Measurements from ENCODE around the gene ASNSD1. TPM values are rescaled to one million over a fixed set of nuclear protein-coding genes. Genes with fewer than 3 reads are reported as not detected.
"Not testable (repeated sequence)": the region's sequence is repeated elsewhere in the genome, so short reads cannot be mapped to it uniquely, and the experiment has no call there.

Gene ASNSD1
- total RNA-seq, 1 donor from 2014 or later, result 38.5 TPM

DNA sequence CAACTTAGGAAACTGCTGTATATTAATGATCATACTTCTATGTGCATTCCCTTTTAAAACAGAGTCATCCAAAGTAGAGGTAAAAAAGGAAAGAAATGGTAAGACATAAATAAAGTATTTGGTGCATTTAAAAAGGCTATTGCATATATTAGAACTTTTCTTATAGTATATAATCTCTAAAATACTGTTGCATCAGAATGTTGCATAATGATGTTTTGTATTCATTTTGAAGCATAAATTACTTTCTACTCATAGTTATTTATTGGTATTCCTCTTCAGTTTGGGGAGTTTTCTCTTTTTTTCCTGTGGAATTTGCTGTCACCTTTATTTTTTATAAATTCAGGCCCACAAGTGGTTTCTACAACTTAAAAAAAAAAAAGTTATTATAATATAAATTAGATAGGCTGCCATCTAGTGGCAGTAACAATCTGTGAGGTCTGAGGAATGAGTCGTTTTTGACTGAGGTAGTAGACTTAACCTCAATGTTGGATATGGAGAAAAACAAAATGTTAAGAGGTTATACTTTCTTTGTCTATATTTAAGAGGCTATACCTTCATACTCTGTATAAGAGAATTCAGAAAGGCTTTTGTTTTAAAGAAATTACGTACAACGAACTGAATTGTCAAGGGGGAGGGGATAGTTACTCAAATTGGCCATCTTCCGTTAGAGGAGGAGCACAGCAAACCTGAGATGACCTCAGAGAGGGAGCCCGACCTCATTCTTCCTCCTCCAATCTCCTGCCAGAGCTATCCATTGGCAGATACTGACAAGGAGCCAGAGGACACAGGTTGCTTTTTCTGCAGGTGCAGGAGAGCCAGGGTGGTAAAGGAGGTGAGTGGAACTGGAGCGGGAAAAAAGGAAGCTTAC lies 37.0 kb downstream of the ASNSD1 start:
- Mint-ChIP-seq H3K4me3 (no peak overlapping the region), H3K27ac (no peak overlapping the region)

DNA sequence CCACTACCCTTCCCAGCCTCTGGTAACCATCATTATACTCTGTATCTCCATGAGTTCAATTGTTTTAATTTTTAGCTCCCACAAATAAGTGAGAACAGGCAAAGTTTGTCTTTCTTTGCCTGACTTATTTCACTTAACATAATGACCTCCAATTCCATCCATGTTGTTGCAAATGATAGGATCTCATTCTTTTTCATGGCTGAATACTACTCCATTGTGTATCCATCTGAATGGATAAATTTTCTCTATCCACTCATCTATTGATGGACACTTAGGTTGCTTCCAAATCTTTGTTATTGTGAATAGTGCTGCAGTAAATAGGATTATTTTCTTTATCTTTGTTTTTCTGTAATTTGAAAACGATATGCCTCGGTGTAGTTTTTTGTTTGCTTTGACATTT lies 39.4 kb downstream of the ASNSD1 start:
- Mint-ChIP-seq H3K4me1 (ENCODE audit: unreplicated experiment) (no peaks in the 10 kb centered on the region), H3K27ac (no peak overlapping the region), H3K27me3 (no peaks in the 10 kb centered on the region), H3K4me3 (no peak overlapping the region), H3K36me3 (no peaks in the 10 kb centered on the region), H3K9me3 (no peaks in the 10 kb centered on the region)
- TF ChIP-seq, protein P1, sequence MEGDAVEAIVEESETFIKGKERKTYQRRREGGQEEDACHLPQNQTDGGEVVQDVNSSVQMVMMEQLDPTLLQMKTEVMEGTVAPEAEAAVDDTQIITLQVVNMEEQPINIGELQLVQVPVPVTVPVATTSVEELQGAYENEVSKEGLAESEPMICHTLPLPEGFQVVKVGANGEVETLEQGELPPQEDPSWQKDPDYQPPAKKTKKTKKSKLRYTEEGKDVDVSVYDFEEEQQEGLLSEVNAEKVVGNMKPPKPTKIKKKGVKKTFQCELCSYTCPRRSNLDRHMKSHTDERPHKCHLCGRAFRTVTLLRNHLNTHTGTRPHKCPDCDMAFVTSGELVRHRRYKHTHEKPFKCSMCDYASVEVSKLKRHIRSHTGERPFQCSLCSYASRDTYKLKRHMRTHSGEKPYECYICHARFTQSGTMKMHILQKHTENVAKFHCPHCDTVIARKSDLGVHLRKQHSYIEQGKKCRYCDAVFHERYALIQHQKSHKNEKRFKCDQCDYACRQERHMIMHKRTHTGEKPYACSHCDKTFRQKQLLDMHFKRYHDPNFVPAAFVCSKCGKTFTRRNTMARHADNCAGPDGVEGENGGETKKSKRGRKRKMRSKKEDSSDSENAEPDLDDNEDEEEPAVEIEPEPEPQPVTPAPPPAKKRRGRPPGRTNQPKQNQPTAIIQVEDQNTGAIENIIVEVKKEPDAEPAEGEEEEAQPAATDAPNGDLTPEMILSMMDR (conservative IDR thresholded peaks at IDR 0.05), result no peak
- DNase-seq (ENCODE audit: extremely low spot score, unreplicated experiment), result no peak

More for the DNA sequence above, 37.0 kb downstream of the ASNSD1 start:
- H3K27me3 Mint-ChIP-seq, result no peaks in the 10 kb centered on the region
- TF ChIP-seq, protein P1 (conservative IDR thresholded peaks at IDR 0.05), result peak; percentile 82
- no peaks in the 10 kb centered on the region for H3K9me3 Mint-ChIP-seq
- no peaks in the 10 kb centered on the region for H3K36me3 Mint-ChIP-seq
- DNase-seq (ENCODE audit: extremely low spot score, unreplicated experiment), result no peak
- no peaks in the 10 kb centered on the region for H3K4me1 Mint-ChIP-seq (ENCODE audit: unreplicated experiment)

DNA sequence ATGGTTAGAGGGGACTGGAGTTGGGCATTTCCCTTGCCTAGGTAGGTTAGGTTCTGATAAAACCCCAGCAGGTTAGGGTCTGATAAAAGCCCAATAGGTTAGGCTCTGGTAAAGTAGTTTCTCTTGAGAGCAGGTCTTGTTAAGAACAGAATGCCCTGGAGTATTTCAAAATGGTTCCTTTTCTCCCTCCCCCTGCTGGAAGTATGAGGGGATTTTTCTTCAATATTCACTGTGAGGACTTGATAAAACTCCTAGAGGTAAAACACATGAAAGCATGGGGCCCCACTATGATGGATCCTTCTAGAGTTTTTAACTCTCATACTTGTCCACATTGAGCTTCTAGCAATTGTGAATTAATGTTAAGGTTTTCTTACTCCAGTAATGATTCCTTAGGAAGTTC lies 40.8 kb downstream of the ASNSD1 start:
- Mint-ChIP-seq H3K27me3 (no peaks in the 10 kb centered on the region), H3K4me3 (no peak overlapping the region), H3K9me3 (no peaks in the 10 kb centered on the region), H3K4me1 (ENCODE audit: unreplicated experiment) (no peaks in the 10 kb centered on the region), H3K36me3 (no peaks in the 10 kb centered on the region), H3K27ac (no peak overlapping the region)
- TF ChIP-seq, protein P1 (conservative IDR thresholded peaks at IDR 0.05), result peak; percentile 42
- DNase-seq (ENCODE audit: extremely low spot score, unreplicated experiment), result no peak

DNA sequence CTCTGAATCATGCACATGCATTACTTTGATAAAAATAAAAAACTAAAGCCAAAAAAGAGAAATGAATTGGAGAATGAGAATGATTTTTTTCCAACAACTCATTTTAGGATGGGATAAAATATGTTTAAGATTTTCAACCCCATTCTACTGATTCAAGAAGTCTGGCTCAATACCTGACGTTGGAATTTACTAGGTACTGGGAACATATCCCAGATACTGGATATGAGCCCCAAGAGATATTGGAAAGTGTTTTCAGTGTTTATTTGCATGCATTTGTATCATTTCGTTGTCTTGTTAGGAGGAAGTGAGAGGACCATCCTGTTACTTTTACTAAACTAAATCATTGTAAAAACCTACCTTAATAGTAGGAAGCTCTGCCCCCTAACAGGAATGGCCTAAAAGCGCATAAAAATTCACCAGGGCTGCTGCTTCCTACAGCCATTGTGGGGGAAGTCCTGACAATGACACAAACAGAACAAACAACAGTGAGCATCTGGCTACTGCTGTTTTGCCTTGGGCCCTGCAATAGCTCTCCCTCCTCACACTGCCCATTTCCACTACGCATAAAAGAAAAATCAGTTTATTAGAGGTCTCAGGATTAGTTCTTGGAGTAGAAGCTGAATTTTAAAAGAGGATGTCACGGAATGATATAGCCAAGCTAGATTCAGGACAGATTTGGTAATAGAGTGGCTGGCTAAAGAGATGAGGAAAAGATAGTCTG lies 48.4 kb downstream of the ASNSD1 start:
- Mint-ChIP-seq H3K27me3 (no peaks in the 10 kb centered on the region), H3K9me3 (no peaks in the 10 kb centered on the region), H3K4me1 (ENCODE audit: unreplicated experiment) (no peaks in the 10 kb centered on the region), H3K4me3 (no peak overlapping the region), H3K27ac (no peak overlapping the region), H3K36me3 (no peaks in the 10 kb centered on the region)
- no peak for DNase-seq (ENCODE audit: extremely low spot score, unreplicated experiment)
- TF ChIP-seq, protein P1 (conservative IDR thresholded peaks at IDR 0.05), result no peak

DNA sequence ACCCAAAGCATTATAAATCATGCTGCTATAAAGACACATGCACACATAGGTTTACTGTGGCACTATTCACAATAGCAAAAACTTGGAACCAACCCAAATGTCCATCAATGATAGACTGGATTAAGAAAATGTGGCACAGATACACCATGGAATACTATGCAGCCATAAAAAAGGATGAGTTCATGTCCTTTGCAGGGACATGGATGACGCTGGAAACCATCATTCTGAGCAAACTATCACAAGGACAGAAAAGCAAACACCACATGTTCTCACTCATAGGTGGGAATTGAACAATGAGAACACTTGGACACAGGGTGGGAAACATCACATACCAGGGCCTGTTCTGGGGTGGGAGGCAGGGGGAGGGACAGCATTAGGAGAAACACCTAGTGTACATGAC lies 56.3 kb downstream of the ASNSD1 start:
- not testable (repeated sequence) for H3K4me1 Mint-ChIP-seq (ENCODE audit: unreplicated experiment); H3K4me3 Mint-ChIP-seq; H3K9me3 Mint-ChIP-seq; H3K36me3 Mint-ChIP-seq; DNase-seq (ENCODE audit: extremely low spot score, unreplicated experiment); H3K27me3 Mint-ChIP-seq; H3K27ac Mint-ChIP-seq

DNA sequence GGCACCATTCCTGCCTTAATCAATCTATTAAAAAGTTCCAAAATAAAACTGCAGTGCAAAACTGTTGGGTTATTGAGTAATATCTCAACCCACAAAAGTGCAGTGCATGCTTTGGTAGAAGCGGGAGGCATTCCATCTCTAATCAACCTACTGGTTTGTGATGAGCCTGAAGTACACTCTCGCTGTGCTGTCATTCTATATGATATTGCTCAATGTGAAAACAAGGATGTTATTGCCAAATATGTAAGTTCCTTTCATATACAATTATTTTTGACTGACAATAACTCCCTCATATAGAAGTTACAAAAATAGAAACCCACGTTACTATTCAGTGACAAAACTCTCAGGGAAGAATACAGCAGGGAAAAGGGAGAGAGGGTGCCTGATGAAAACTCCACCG lies 58.3 kb downstream of the ASNSD1 start:
- TF ChIP-seq, protein P1 (conservative IDR thresholded peaks at IDR 0.05), result no peak
- Mint-ChIP-seq H3K4me3 (no peak overlapping the region), H3K36me3 (no peaks in the 10 kb centered on the region), H3K4me1 (ENCODE audit: unreplicated experiment) (no peaks in the 10 kb centered on the region), H3K9me3 (no peaks in the 10 kb centered on the region), H3K27me3 (no peaks in the 10 kb centered on the region), H3K27ac (no peak overlapping the region)
- DNase-seq (ENCODE audit: extremely low spot score, unreplicated experiment), result no peak

Measured in type B pancreatic cell (in vitro differentiated cells).